Thyroid gland (tissue), 4 donors: Measurements from ENCODE around the gene IQSEC1. TPM values are rescaled to one million over a fixed set of nuclear protein-coding genes. Genes with fewer than 3 reads are reported as not detected.

Experiments
- DNase-seq, 2 donors: peaks; one replicate each; pipeline ENCODE4 v3.0.0-alpha.2; 2019
- H3K27ac ChIP-seq, 3 donors: fragments of 200-600 bp; sonication (generic); 1 replicate in 2 of 3; 2 replicates in 1 of 3; pipeline ENCODE4 v1.5.1; 2016 to 2019; ENCODE audit warnings: mild to moderate bottlenecking in 1 of 3, moderate library complexity in 1 of 3
- H3K27me3 ChIP-seq: fragments of 200-600 bp; sonication (generic); one replicate; pipeline ENCODE4 v1.5.1; 2019
- H3K36me3 ChIP-seq, 2 donors: fragments of 200-600 bp; sonication (generic); one replicate each; pipeline ENCODE4 v1.5.1; 2016 to 2019
- H3K4me1 ChIP-seq, 2 donors: fragments of 200-600 bp; sonication (generic); one replicate each; pipeline ENCODE4 v1.5.1; 2017 to 2019
- H3K4me3 ChIP-seq, 3 donors: fragments of 200-600 bp; sonication (generic); replicated peaks in 1 of 3; 1 replicate in 2 of 3; 2 replicates in 1 of 3; pipeline ENCODE4 v1.5.1; 2016; ENCODE audit warnings: mild to moderate bottlenecking in 1 of 3
- H3K9me3 ChIP-seq: fragments of 200-600 bp; sonication (generic); one replicate; pipeline ENCODE4 v1.5.1; 2017
- POLR2A ChIP-seq, 2 donors: fragments of 450-650 bp; IDR thresholded peaks; one replicate each; pipeline ENCODE4 v1.6.1; 2017; ENCODE audit warnings: antibody characterized with exemption in 2 of 2, mild to moderate bottlenecking in 2 of 2, moderate library complexity in 1 of 2
- WGBS, 2 donors: methylation state at CpG; one replicate each; pipeline ENCODE4 v1.1.5; 2017; 5-methylcytosine and 5-hydroxymethylcytosine counted together
- intact Hi-C: fragments of 100-400 bp; cut with DNase I; formaldehyde crosslinking; loops from one replicate; pipeline ENCODE4 v1.15.1; 2023
- total RNA-seq, 4 donors: library from RNA; depleted of rRNA; stranded (reverse); fragments of >200 nt; gene quantifications; one replicate each; pipeline ENCODE4 v1.2.3, GENCODE V29; 2016
- TF ChIP-seq, protein P1 (sequence below), 6 experiments: fragments of 200-600 bp in 3 of 6; fragments of 450-650 bp in 3 of 6; sonication (generic) in 3 of 6; IDR thresholded peaks; one replicate each; pipeline ENCODE4 v1.5.1; 2016 to 2019; ENCODE audit warnings: antibody characterized with exemption in 6 of 6, mild to moderate bottlenecking in 2 of 6, inconsistent platforms in 1 of 6, moderate library complexity in 1 of 6

IQSEC1 gene
- total RNA-seq, 4 donors from 2014 or later, result 37.1 to 48.3 (median 38.9) TPM

DNA sequence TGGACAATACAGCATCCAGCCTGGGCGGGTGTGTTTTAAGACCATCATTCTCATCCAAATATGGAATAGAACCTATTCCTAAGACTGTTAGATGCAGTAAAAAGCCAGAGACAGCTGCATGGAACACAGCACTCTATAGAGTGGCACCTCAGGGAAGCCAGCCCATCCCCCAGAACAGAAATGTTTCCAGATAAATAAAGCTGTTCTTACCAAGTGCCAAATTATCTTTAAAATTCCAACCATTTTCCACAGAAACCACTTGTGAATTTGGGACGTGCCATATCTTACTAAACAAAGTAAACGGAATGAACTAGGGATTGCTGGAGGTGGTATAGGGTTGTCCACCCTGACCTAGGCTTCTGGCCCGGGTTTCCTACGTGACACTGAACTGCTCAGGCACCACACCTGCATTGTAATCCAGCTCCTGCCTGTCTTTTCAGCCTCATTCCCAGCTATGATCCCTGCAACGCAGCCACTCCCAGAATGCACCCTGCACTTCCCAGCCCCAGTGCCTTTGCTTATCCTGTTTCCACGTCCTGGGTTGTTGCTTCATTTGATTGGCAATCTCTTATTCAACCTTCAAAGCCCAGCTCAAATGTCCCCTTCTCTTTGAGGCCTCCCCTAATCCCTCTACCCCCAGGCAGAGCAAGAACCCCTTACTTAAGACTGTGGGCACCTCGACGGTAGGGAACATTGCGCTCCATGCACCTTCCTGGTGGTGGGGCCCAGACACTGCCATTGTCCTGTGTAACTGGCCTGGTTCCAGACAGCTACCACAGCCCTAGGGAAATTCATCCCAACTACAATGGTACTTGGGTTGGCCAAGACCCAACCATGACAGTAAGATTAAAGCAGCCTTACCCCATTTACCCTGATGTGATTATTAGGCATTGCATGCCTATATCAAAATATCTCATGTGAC, 100.2 kb downstream of the IQSEC1 start:
- 91% methylated on average over 10 of the region's 10 CpGs for WGBS, 2 donors
- H3K4me1 ChIP-seq, result peaks cover 1 to 9% of the 10 kb centered on the region in 2 donors
- no peak overlapping the region for H3K4me3 ChIP-seq
- intact Hi-C loops, result no loop called here
- no peak for DNase-seq
- H3K27me3 ChIP-seq, result no peaks in the 10 kb centered on the region
- no peaks in the 10 kb centered on the region for H3K9me3 ChIP-seq
- no peaks in the 10 kb centered on the region for H3K36me3 ChIP-seq
- no peak overlapping the region for H3K27ac ChIP-seq
- TF ChIP-seq, protein P1, sequence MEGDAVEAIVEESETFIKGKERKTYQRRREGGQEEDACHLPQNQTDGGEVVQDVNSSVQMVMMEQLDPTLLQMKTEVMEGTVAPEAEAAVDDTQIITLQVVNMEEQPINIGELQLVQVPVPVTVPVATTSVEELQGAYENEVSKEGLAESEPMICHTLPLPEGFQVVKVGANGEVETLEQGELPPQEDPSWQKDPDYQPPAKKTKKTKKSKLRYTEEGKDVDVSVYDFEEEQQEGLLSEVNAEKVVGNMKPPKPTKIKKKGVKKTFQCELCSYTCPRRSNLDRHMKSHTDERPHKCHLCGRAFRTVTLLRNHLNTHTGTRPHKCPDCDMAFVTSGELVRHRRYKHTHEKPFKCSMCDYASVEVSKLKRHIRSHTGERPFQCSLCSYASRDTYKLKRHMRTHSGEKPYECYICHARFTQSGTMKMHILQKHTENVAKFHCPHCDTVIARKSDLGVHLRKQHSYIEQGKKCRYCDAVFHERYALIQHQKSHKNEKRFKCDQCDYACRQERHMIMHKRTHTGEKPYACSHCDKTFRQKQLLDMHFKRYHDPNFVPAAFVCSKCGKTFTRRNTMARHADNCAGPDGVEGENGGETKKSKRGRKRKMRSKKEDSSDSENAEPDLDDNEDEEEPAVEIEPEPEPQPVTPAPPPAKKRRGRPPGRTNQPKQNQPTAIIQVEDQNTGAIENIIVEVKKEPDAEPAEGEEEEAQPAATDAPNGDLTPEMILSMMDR (IDR thresholded peaks at IDR 0.05), result no peak
- no peak for TF ChIP-seq POLR2A (IDR thresholded peaks at IDR 0.05)

DNA sequence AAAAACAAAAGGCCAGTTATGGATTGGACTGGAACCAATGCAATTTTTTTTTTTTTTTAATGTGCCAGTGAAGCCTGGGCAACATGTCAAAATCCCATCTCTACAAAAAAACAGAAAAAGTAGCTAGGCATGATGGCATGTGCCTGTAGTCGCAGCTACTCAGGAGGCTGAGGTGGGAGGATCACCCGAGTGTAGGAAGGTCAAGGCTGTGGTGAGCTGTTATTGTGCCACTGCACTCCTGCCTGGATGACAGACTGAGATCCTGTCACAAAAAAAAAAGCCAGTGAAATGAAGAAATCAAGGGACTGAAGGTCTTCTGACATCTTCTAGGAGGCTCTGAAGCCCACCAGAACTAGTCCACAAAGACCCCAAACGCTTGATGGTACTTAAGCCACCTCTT, 101.2 kb downstream of the IQSEC1 start:
- TF ChIP-seq POLR2A (IDR thresholded peaks at IDR 0.05), result no peak
- TF ChIP-seq, protein P1 (IDR thresholded peaks at IDR 0.05), result no peak
- DNase-seq, result no peak
- Histone ChIP-seq H3K9me3 (no peaks in the 10 kb centered on the region), H3K27me3 (no peaks in the 10 kb centered on the region), H3K27ac (no peak overlapping the region), H3K4me3 (no peak overlapping the region), H3K4me1 (peaks cover 4 to 11% of the 10 kb centered on the region in 2 donors), H3K36me3 (no peaks in the 10 kb centered on the region)
- intact Hi-C loops, result no loop called here
- WGBS, 2 donors, result 90 to 93% methylated on average over 3 of the region's 3 CpGs

DNA sequence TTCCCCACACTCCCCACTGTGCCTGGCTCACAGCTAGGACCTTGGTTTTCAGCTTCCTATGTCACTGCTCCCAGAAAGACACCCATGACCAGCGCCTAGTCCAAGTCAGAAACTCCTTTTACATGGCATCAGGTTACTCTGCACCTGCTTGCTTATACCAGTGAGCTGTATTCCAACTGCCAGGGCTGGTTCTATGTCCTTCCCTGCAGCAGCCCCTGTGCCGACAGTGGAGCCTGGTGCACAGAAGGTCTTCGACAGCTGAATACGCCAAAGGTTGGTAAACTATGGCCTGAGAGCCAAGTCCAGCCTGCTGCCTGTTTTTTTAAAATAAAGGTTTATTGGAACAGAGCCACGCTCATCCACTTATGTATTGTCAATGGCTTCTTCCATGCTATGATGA, 102.5 kb downstream of the IQSEC1 start:
- H3K36me3 ChIP-seq, result no peaks in the 10 kb centered on the region
- H3K4me1 ChIP-seq, result peaks cover 11 to 25% of the 10 kb centered on the region in 2 donors
- H3K9me3 ChIP-seq, result no peaks in the 10 kb centered on the region
- no peak overlapping the region for H3K27ac ChIP-seq
- DNase-seq, result no peak
- WGBS, 2 donors, result 92% methylated on average over 5 of the region's 5 CpGs
- H3K4me3 ChIP-seq, result no peak overlapping the region
- no peak for TF ChIP-seq POLR2A (IDR thresholded peaks at IDR 0.05)
- TF ChIP-seq, protein P1 (IDR thresholded peaks at IDR 0.05), result no peak
- no peaks in the 10 kb centered on the region for H3K27me3 ChIP-seq
- intact Hi-C loops, result no loop called here

DNA sequence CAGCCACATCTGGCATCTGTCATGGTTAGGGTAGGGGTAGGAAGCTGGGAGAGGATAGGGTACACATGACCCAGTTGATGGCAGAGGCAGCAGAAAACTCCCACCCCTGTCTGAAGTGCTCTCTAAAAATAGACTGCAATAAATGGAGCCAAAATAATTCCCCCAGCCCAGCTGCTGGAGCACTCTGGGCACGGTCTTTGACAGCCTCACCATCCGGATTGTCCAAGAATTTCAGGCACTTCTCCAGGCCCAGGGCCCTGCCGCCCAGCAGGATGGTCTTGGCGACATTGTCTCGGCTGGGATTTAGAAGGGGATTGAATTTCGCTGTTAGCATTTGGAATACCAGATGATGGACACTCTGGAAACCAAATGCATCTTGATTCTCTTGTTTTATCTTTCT, 103.7 kb downstream of the IQSEC1 start:
- Histone ChIP-seq H3K4me1 (peaks cover 20 to 35% of the 10 kb centered on the region in 2 donors), H3K9me3 (no peaks in the 10 kb centered on the region), H3K27me3 (no peaks in the 10 kb centered on the region), H3K27ac (no peak overlapping the region), H3K36me3 (no peaks in the 10 kb centered on the region), H3K4me3 (no peak overlapping the region)
- 71 to 79% methylated on average over 6 of the region's 6 CpGs for WGBS, 2 donors
- no peak for TF ChIP-seq POLR2A (IDR thresholded peaks at IDR 0.05)
- TF ChIP-seq, protein P1 (IDR thresholded peaks at IDR 0.05), result no peak
- no peak for DNase-seq
- intact Hi-C loops, result no loop called here

DNA sequence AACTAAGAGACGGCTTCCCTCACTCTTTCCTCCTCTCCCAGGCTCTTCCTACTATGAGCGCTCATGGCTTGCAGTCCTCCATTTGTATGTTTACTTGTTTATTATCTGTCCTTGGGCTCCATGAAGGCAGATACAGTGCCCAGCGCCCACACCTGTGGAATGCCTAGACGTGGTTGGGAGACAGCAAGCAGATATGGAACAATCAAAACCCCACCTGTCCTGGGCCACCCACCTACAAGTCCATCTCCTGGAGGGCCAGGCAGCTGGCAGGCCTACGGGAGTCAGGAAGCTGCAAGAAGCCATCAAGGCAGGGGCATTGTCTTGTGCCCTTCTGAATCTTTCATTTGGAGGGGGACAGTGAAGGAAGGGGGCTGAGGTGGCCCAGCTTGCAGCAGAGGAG, 104.7 kb downstream of the IQSEC1 start:
- no peaks in the 10 kb centered on the region for H3K9me3 ChIP-seq
- H3K4me3 ChIP-seq, result no peak overlapping the region
- no peak overlapping the region for H3K27ac ChIP-seq
- intact Hi-C loops, result no loop called here
- DNase-seq, result no peak
- TF ChIP-seq, protein P1 (IDR thresholded peaks at IDR 0.05), result no peak
- TF ChIP-seq POLR2A (IDR thresholded peaks at IDR 0.05), result no peak
- H3K36me3 ChIP-seq, result no peaks in the 10 kb centered on the region
- H3K27me3 ChIP-seq, result no peaks in the 10 kb centered on the region
- H3K4me1 ChIP-seq, result peaks cover 30 to 38% of the 10 kb centered on the region in 2 donors
- 90 to 91% methylated on average over 5 of the region's 5 CpGs for WGBS, 2 donors
